HepG2 (cell line): Measurements from ENCODE around the gene ARPC1A. TPM values are rescaled to one million over a fixed set of nuclear protein-coding genes. Genes with fewer than 3 reads are reported as not detected.

Experiments
- ATAC-seq: fragments of 200-7000 bp; cut with Tn5 transposase; 3 replicates; pipeline ENCODE4 v1.9.1; 2020; ENCODE audit warnings: mild to moderate bottlenecking, moderate library complexity
- BruUV-seq: library from RNA; stranded (reverse); fragments of 400-500 nt; replicated peaks from 2 replicates; lab custom pipeline; 2021; lab: Mats Ljungman, UMichigan
- CTCF ChIA-PET: fragments of 300-600 bp; formaldehyde crosslinking; extraction: SDS; loops from one replicate; lab custom pipeline; 2021; ENCODE audit warnings: low total read pairs, inconsistent platforms, low intra/inter-chr PET ratio; lab: Yijun Ruan, JAX
- POLR2A ChIA-PET: fragments of 350-600 bp; sonication (Branson Sonifier 250); formaldehyde crosslinking; loops from one replicate; lab custom pipeline; 2020; ENCODE audit warnings: antibody characterized with exemption, inconsistent platforms; lab: Yijun Ruan, JAX
- DNase-seq: peaks from one replicate; pipeline ENCODE4 v3.0.0-alpha.2; 2015; ENCODE audit warnings: low spot score
- FAIRE-seq: peaks from 3 replicates; lab custom pipeline; 2011; peaks lifted over from hg19 to GRCh38; lab: Jason Lieb, UNC
- H2AFZ ChIP-seq: one replicate; pipeline ENCODE4 v1.6.1; 2011; ENCODE audit warnings: low read length, inconsistent platforms
- H3K27ac ChIP-seq: fragments of 300-600 bp; 3 replicates; pipeline ENCODE4 v1.8.0; 2011; ENCODE audit warnings: mixed run types, mild to moderate bottlenecking, mixed read lengths, low read length, inconsistent platforms; ENCODE audit not compliant: insufficient read depth; ENCODE audit errors: extremely low read length
- H3K27me3 ChIP-seq, 2 experiments: fragments of 200-600 bp in 1 of 2; 2 replicates in 1 of 2; 3 replicates in 1 of 2; pipeline versions ENCODE4 v1.6.0 to v1.8.0; 2011; ENCODE audit warnings: low read length in 2 of 2, mild to moderate bottlenecking in 2 of 2, moderate library complexity in 2 of 2, inconsistent platforms in 1 of 2; ENCODE audit not compliant: insufficient read depth in 2 of 2, control insufficient read depth in 1 of 2
- H3K36me3 ChIP-seq, 2 experiments: fragments of 200-600 bp in 1 of 2; replicated peaks in 1 of 2; 2 replicates in 1 of 2; 3 replicates in 1 of 2; pipeline versions ENCODE4 v1.5.1 to v1.8.0; 2011; ENCODE audit warnings: low read length in 2 of 2, inconsistent platforms in 1 of 2; ENCODE audit not compliant: insufficient read depth in 2 of 2, control insufficient read depth in 1 of 2
- H3K4me1 ChIP-seq: 2 replicates; pipeline ENCODE4 v1.5.1; 2012; ENCODE audit warnings: low read length, inconsistent platforms; ENCODE audit not compliant: insufficient read depth
- H3K4me2 ChIP-seq: 2 replicates; pipeline ENCODE4 v1.6.0; 2011; ENCODE audit warnings: low read depth, low read length, inconsistent platforms
- H3K4me3 ChIP-seq, 3 experiments: fragments of 200-600 bp in 1 of 3; sonication (generic), shearing (Covaris generic) in 1 of 3; replicated peaks in 1 of 3; 2 replicates each; pipeline ENCODE4 v1.5.1; 2011 to 2016; ENCODE audit warnings: low read length in 3 of 3, inconsistent platforms in 2 of 3, low read depth in 2 of 3, mild to moderate bottlenecking in 2 of 3, control low read depth in 1 of 3, mixed read lengths in 1 of 3; ENCODE audit not compliant: insufficient read depth in 1 of 3
- H3K79me2 ChIP-seq: one replicate; pipeline ENCODE4 v1.6.1; 2011; ENCODE audit warnings: low read length, inconsistent platforms; ENCODE audit not compliant: insufficient read depth
- H3K9ac ChIP-seq: 2 replicates; pipeline ENCODE4 v1.6.0; 2011; ENCODE audit warnings: mild to moderate bottlenecking, low read depth, low read length, inconsistent platforms; ENCODE audit not compliant: insufficient read depth
- H3K9me3 ChIP-seq: 2 replicates; pipeline ENCODE4 v1.5.1; 2012; ENCODE audit warnings: mild to moderate bottlenecking, low read length
- H4K20me1 ChIP-seq: 2 replicates; pipeline ENCODE4 v1.6.0; 2011; ENCODE audit warnings: inconsistent platforms, mild to moderate bottlenecking, low read length, moderate library complexity; ENCODE audit not compliant: insufficient read depth
- DNMT3B ChIP-seq: conservative IDR thresholded peaks from 2 replicates; pipeline ENCODE4 v1.6.1; 2016; ENCODE audit warnings: missing biosample characterization, control low read depth
- FOXK2 ChIP-seq: fragments of 450-650 bp; IDR thresholded peaks from 2 replicates; pipeline ENCODE4 v1.6.1; 2016
- KMT2A ChIP-seq: sonication (generic); formaldehyde crosslinking; IDR thresholded peaks from 2 replicates; pipeline ENCODE4 v1.4.0; 2020; ENCODE audit warnings: missing genetic modification reagents
- MIER2 ChIP-seq: IDR thresholded peaks from 2 replicates; pipeline ENCODE4 v1.6.1; 2016; ENCODE audit warnings: missing biosample characterization, missing genetic modification reagents
- MTA3 ChIP-seq: sonication (generic); formaldehyde crosslinking; IDR thresholded peaks from 2 replicates; pipeline ENCODE4 v1.4.0; 2020; ENCODE audit warnings: missing genetic modification reagents
- NONO ChIP-seq, 2 experiments: fragments of 450-650 bp in 1 of 2; sonication (generic) in 1 of 2; formaldehyde crosslinking in 1 of 2; IDR thresholded peaks in 1 of 2; conservative IDR thresholded peaks in 1 of 2; 2 replicates each; pipeline versions ENCODE4 v1.6.1 to v1.8.0; 2017 to 2022; ENCODE audit warnings: mild to moderate bottlenecking in 1 of 2, missing genetic modification reagents in 1 of 2, moderate library complexity in 1 of 2
- NR2C2 ChIP-seq: sonication (generic); formaldehyde crosslinking; IDR thresholded peaks from 2 replicates; pipeline ENCODE4 v1.4.0; 2020; ENCODE audit warnings: missing genetic modification reagents, mild to moderate bottlenecking, moderate library complexity, borderline replicate concordance
- POLR2AphosphoS2 ChIP-seq: IDR thresholded peaks from 2 replicates; pipeline ENCODE4 v1.6.1; 2011; ENCODE audit warnings: low read depth, low read length, improper control_type of control experiment
- RFX5 ChIP-seq: IDR thresholded peaks from 2 replicates; pipeline ENCODE4 v1.6.1; 2011; ENCODE audit warnings: low read depth, low read length, improper control_type of control experiment
- SRSF1 ChIP-seq: fragments of 200-400 bp; formaldehyde crosslinking; optimal IDR thresholded peaks from 2 replicates; pipeline ENCODE3; 2017; ENCODE audit warnings: mild to moderate bottlenecking, low read depth, low read length, moderate library complexity
- SRY ChIP-seq: sonication (generic); formaldehyde crosslinking; IDR thresholded peaks from 2 replicates; pipeline ENCODE4 v1.8.0; 2022; ENCODE audit warnings: mild to moderate bottlenecking, missing genetic modification reagents
- YY1 ChIP-seq: IDR thresholded peaks from 2 replicates; pipeline ENCODE4 v1.6.1; 2011; ENCODE audit warnings: low read length, low read depth, moderate library complexity, mild to moderate bottlenecking; ENCODE audit not compliant: insufficient read depth, insufficient replicate concordance
- ZBTB38 ChIP-seq: sonication (generic); formaldehyde crosslinking; IDR thresholded peaks from 2 replicates; pipeline ENCODE4 v1.5.1; 2020; ENCODE audit warnings: mild to moderate bottlenecking, missing genetic modification reagents
- ZNF263 ChIP-seq: sonication (generic); formaldehyde crosslinking; IDR thresholded peaks from 2 replicates; pipeline ENCODE4 v1.4.0; 2020; ENCODE audit warnings: missing genetic modification reagents
- ZNF280D ChIP-seq: sonication (generic); formaldehyde crosslinking; IDR thresholded peaks from 2 replicates; pipeline ENCODE4 v1.5.1; 2020; ENCODE audit warnings: mild to moderate bottlenecking, missing genetic modification reagents
- ZNF329 ChIP-seq: sonication (generic); formaldehyde crosslinking; IDR thresholded peaks from 2 replicates; pipeline ENCODE4 v1.9.0; 2021; ENCODE audit warnings: low read depth, mild to moderate bottlenecking, missing genetic modification reagents
- ZNF543 ChIP-seq: sonication (generic); formaldehyde crosslinking; IDR thresholded peaks from 2 replicates; pipeline ENCODE4 v1.4.0; 2020; ENCODE audit warnings: mild to moderate bottlenecking, missing genetic modification reagents
- ZNF619 ChIP-seq: sonication (generic); formaldehyde crosslinking; IDR thresholded peaks from 2 replicates; pipeline ENCODE4 v1.4.0; 2020; ENCODE audit warnings: mild to moderate bottlenecking, missing genetic modification reagents
- ZNF660 ChIP-seq: sonication (generic); formaldehyde crosslinking; IDR thresholded peaks from 2 replicates; pipeline ENCODE4 v1.5.1; 2020; ENCODE audit warnings: mild to moderate bottlenecking, low read depth, missing genetic modification reagents, borderline replicate concordance
- ZNF724P ChIP-seq: sonication (generic); formaldehyde crosslinking; IDR thresholded peaks from 2 replicates; pipeline ENCODE4 v1.8.0; 2022; ENCODE audit warnings: missing genetic modification reagents, borderline replicate concordance
- ZNF770 ChIP-seq: sonication (generic); formaldehyde crosslinking; IDR thresholded peaks from 2 replicates; pipeline ENCODE4 v1.5.0; 2020; ENCODE audit warnings: mild to moderate bottlenecking, missing genetic modification reagents
- WGBS: methylation state at CpG from one replicate; pipeline ENCODE4 v1.1.6; 2017; ENCODE audit warnings: low lambda C conversion rate; 5-methylcytosine and 5-hydroxymethylcytosine counted together
- in situ Hi-C: cut with HindIII; loops from 2 replicates; pipeline ENCODE4 v1.10.0; 2017; ENCODE audit warnings: low pct_unique_long_range_greater_than_20kb; ENCODE audit not compliant: extremely low pct_ligation_motif_present
- intact Hi-C: fragments of 100-400 bp; cut with micrococcal nuclease; formaldehyde crosslinking; loops from one replicate; pipeline ENCODE4 v1.10.0; 2022; ENCODE audit not compliant: unreplicated experiment
- polyA plus RNA-seq, 8 experiments: library from polyadenylated mRNA; depleted of rRNA in 3 of 8; stranded (reverse) in 7 of 8; unstranded in 1 of 8; fragments of >200 nt; fragmentation: Illumina TruSeq in 4 of 8; extraction: Trizol in 4 of 8; gene quantifications; 2 replicates each; pipeline versions ENCODE4 v1.2.1 to v1.2.3, GENCODE V29; 2011 to 2016; ENCODE audit warnings: low read depth in 4 of 8, missing spikeins in 1 of 8, mixed read lengths in 1 of 8; ENCODE audit not compliant: insufficient read depth in 1 of 8
- total RNA-seq, 5 experiments: library from RNA; depleted of rRNA; stranded (reverse); fragments of >200 nt; fragmentation: Illumina TruSeq; extraction: Trizol; gene quantifications; 2 replicates each; pipeline ENCODE4 v1.2.3, GENCODE V29; 2016; ENCODE audit warnings: low read depth in 1 of 5

ARPC1A gene
- total and polyA plus RNA-seq, 2 of the 13 experiments (the other 11 are each of a cell fraction or from before 2014, with no cell fraction given): 44.3 to 88.5 TPM

GRCh38 chr7:99325001-99325493, 651 bp upstream of the ARPC1A start (continued):
- TF ChIP-seq ZNF660 (CRISPR knock-in tag) (no peak), SRY (CRISPR knock-in tag) (no peak), DNMT3B (CRISPR knock-in tag) (no peak), POLR2AphosphoS2 (no peak), ZBTB38 (CRISPR knock-in tag) (no peak), MTA3 (no peak), KMT2A (CRISPR knock-in tag) (no peak), ZNF263 (CRISPR knock-in tag) (0 out of 2 replicates have a peak, but pooled peaks have one; percentile 3), YY1 (peak; percentile 52), ZNF329 (CRISPR knock-in tag) (no peak), MIER2 (CRISPR knock-in tag) (no peak), ZNF619 (CRISPR knock-in tag) (no peak), ZNF770 (no peak)
- TF ChIP-seq, all 625 proteins: peak for 3

GRCh38 chr7:99326408-99326782, 697 bp downstream of the ARPC1A start:
- ATAC-seq (no peak), DNase-seq (no peak), FAIRE-seq (no peak)
- POLR2A ChIA-PET: interaction anchor here (1.0 to 1.4 kb wide), 2 partner anchors 46 to 83 kb away, joined by 4 read pairs; partner anchors contain the start of genes BUD31 and PDAP1
- Histone ChIP-seq H3K36me3 (0 out of 5 replicates have a peak, but pooled peaks cover 0 to 4% of the 10 kb centered on the region in 2 experiments), H3K27me3 (no peaks in the 10 kb centered on the region; a peak in 1 of 5 replicates), H4K20me1 (no peaks in the 10 kb centered on the region), H3K9me3 (no peaks in the 10 kb centered on the region), H3K4me3 (peak overlapping the region; percentile 89 to 99 (median 92)), H3K4me1 (peaks cover 50% of the 10 kb centered on the region), H3K79me2 (peaks cover 49% of the 10 kb centered on the region), H2AFZ (no peak overlapping the region), H3K4me2 (peak overlapping the region; percentile 81), H3K27ac (peak overlapping the region; percentile 83), H3K9ac (peak overlapping the region; percentile 92)
- intact Hi-C loops: no loop called here
- 2% methylated on average over 10 of the region's 10 CpGs for WGBS
- BruUV-seq: no TSS peak
- CTCF ChIA-PET: no interaction called here
- in situ Hi-C loops: no loop called here
- TF ChIP-seq ZNF543 (CRISPR knock-in tag): no peak
- peak; percentile 8 for TF ChIP-seq SRSF1
- TF ChIP-seq NR2C2 (CRISPR knock-in tag): no peak
- TF ChIP-seq RFX5: no peak
- no peak for TF ChIP-seq ZNF280D
- no peak for TF ChIP-seq FOXK2
- TF ChIP-seq ZNF724P (CRISPR knock-in tag): no peak
- no peak for TF ChIP-seq NONO (IDR thresholded peaks at IDR 0.05)
- no peak for TF ChIP-seq NONO (CRISPR knock-in tag; conservative IDR thresholded peaks at IDR 0.05)
